Kidney tubule cell (primary cell): ENCODE data around the gene HERC5.
"Not testable (repeated sequence)": the region's sequence is repeated elsewhere in the genome, so short reads cannot be mapped to it uniquely, and the experiment has no call there.

Experiments
- DNase-seq: peaks from one replicate; pipeline ENCODE4 v3.0.0-alpha.2; 2018; ENCODE audit warnings: low spot score

The HERC5 gene

DNA sequence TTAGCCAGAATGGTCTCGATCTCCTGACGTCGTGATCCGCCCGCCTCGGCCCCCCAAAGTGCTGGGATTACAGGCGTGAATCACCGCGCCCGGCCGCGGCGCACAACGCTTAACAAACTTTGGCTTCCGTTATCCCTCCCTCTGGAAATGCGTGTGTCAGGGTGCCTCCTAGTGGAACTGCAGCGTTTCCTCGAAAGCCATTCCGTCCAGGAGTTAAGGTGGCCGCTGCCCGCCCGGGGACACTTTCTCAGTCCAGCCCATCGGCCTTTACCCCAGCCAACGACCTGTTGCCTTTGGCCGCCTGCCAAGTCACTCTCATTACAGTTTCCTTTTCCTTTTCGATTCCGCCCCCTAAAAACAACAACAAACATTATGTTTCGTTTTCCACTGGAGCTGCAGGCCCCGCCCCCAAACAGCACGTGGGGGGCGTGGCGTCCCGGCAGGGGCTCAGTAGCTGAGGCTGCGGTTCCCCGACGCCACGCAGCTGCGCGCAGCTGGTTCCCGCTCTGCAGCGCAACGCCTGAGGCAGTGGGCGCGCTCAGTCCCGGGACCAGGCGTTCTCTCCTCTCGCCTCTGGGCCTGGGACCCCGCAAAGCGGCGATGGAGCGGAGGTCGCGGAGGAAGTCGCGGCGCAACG lies at the start of gene HERC5:
Gene HERC5 (plus strand): TSS at position 450 of the 637 bp plus-strand sequence. CDS start 151 bp downstream, at position 601.
- DNase-seq = peak; percentile 94

DNA sequence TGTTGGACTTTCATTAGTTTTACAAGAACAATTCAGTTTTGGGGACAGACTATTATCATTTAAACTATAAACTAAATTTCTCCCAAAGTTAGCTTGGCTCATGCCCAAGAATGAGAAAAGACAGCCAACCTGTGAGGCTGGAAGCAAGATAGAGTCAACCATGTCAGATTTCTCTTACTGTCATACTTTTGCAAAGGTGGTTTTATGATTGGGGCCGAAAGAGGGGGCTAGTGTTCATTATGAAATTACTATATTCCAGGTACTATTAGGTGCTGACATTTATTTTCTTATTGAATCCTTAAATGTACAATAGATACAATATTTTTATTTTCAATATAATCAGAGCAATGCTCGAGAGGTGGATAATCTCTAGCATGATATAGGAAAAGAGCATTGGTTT lies 47.7 kb upstream of the HERC5 start:
- no peak for DNase-seq

DNA sequence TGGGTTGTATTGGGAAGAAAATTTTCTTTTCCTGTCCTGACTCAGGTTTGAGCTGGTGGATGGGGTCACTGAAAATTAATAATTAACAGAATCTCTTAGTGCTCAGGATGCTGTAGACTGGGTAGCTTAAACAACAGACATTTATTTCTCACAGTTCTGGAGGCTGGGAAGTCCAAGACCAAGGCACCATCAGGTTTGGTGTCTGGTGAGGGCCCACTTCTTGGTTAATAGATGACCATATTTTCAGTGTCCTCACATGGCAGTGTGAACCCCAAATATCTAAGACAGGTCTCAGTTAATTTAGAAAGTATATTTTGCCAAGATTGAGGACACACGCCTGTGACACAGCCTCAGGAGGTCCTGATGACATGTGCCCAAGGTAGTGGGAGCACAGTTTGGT lies 47.1 kb upstream of the HERC5 start:
- DNase-seq = peak; percentile 8

DNA sequence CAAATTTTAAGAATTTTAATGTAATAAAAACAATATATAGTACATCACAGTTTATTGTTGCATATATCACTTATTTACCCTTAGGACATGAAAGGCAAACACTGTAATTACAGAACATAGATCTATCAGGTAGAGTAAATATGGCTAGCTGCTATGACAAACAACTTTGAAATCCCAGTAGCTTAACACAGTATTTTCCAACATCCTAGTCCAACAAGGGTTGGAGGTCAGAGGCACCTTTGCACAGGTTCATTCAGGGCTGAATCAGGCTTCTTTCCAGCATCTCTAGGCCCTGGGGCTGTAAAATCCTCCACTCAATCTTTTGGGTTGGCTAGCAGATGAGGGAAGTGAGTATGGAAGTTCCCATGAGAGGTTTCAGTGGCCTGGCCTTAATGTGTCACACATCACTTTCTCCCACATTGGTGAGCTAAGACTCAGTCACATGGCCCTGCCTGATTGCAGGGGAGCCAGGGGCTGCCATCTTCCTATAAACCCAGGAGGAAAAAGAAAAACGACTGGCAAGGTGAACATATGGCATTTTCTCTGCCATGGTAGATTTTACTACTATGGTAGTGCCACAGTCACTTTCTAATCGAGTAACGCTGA lies 45.3 kb upstream of the HERC5 start:
- DNase-seq = no peak

DNA sequence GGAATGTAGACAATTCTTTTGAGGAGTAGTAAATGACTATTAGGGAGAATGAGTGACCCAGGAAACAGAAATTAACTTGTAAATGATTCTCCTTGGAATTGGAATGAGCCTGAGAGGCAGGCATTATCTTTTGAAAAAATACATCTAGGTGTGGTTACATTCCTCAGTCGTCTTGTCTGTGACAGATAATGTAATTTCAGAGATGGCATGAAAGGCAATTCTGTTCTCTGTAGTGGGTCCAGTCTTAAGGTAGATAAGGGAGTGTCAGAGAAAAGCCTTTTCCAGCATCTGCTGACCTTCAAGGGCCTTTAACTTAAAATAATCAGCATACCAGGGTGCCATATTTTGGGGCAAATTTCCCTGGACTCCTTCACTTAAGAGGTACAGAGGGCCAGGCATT lies 43.1 kb upstream of the HERC5 start:
- DNase-seq = no peak

DNA sequence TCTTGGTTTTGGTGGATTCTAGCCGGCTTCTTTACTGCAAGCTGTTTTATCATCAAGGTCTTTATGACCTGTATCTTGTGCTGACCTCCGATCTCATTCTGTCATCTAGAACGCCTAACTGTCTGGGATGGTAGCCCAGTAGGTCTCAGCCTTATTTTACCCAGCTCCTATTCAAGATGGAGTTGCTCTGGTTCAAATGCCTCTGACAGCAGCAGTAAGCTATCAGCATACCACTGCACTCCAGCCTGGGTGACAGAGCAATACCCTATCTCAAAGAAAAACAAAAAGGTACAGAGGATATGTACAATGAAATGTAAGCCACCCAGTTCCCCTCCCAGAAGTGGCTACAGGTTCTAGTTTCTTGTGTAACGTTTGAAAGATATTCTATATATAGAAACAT lies 42.2 kb upstream of the HERC5 start:
- no peak for DNase-seq

DNA sequence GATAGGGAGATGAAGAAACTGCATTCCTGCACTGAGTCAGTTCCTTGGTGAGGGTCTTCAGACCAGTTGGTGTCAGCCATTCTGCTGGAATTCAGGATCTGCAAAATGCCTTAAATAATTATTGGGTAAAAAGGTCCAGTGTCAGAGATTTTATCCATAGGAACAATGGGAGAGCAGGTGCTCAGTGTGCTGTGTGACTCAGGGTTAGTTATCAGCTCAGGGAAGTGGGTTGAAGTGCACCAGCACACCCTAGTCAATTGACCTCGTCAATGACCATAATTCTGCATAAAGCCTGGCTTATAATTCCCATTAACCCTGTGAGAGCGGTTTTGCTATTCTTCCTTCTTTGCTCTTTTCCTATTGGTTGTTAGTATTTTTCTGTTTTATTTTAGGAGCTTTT lies 40.9 kb upstream of the HERC5 start:
- no peak for DNase-seq

DNA sequence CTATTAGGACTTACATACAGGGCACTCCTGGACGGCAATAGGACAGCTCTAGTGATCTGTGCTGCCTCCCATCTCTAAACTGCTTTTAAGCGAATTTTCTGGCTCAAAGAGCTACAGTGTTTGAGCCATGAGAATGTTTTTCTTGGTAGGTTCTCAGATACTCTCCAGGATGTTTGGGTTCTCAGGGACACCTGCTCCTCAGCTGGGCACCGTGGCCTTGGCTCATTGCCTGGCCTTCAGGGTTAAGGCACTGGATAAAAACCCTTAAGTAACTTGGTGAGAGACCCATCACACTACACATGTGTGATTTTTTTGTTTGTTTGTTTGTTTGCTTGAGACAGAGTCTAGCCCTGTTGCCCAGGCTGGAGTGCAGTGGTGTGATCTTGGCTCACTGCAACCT lies 38.5 kb upstream of the HERC5 start:
- DNase-seq = no peak

DNA sequence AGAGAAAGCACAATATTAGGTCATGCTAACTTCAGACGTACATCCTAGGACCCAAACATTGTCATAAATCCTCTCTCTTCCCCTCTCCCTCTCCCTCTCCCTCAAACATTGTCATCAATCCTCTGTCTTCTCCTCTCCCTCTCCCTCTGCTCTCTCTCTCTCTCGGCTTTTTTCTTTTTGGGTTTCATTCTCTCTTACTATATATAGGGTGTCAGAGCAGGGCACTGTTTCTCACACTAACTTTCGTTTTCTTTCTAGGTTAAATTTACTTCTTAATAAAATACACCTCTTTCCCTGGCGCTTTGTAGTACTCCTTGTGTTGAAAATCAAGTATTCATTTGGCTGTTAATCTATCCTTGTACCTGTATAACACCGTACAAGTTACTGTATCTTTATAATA lies 37.0 kb upstream of the HERC5 start:
- DNase-seq = no peak

DNA sequence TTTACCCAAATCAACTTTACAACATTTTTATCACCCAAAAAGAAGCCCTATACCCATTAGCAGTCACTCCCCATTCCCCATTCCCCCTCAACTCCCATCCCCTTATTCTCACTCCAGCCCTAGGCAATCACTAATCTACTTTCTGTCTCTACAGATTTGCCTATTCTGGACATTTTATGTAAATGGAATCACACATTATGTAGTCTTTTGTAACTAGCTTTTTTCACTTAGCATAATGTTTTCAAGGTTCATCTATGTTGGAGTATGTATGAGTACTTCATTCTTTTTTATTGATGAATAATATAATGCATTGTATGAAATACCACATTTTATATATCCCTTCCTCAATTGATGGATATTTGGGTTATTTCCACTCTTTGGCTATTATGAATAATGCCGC lies 36.1 kb upstream of the HERC5 start:
- no peak for DNase-seq

DNA sequence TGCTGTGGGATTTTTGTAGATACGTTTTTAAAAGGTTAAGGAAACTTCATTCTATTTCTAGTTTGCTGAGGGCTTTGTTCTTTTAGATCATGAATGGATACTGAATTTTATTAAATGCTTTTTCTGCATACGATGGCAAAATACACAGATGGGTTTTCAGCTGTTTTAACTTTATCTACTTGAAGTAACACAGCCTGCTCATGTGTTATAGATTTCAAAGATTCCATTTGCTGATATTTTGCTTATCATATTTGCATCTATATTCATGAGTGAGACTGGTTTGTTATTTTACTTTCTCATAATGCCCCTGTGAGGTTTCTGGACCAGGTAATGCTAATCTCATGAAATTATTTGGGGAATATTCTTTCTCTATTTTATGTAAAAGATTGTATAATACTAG lies 34.5 kb upstream of the HERC5 start:
- no peak for DNase-seq

DNA sequence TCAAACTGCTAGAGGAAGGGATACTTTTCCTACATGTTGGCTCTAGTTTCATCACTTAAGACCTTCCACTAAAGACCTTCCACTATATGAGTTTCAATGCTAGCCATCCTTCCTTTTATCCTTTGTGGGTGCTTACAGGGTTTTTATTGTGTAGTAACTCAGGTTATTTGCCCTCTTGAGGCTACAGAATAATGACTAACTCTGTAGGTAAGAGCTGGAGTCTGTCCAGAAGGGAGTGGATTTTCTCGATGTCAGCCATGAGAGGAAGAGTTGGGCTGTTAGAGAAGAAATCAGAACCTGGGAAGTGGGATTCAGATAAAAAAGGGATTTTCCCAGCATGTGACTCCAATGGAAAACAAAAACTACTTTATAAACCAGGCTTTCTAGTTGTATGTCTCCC lies 27.5 kb upstream of the HERC5 start:
- DNase-seq = no peak

DNA sequence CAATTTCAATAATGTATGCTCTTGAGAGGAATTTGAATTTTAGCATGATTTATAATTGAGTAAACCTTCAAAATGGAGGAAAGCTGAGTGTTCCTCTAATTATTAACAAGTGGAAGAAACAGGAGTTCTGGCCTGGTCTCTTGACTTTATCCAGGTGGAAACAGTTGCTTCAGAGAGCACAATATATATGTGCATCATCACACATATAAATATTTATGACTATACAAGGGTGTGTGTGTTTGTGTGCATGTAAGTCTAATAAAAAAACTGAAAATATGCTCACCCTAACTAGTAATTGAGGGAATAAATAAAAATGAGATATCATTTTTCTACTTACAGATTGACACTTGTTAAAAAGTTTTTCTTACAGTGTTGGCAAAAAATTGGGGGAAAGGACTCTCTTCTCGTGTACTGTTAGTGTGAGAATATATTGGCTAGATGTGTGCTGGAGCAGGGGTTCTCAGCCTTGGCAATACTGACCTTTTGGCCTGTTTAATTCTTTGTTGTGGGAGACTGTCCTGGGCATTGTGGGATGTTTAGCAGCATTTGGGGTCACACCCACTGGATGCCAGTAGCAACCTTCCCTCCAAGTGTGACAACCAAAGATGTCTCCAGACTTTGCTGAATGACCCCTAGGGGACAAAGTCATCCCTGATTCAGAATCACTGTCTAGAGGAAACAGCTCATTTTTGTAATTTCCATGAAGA lies 20.8 kb upstream of the HERC5 start:
- DNase-seq = no peak

DNA sequence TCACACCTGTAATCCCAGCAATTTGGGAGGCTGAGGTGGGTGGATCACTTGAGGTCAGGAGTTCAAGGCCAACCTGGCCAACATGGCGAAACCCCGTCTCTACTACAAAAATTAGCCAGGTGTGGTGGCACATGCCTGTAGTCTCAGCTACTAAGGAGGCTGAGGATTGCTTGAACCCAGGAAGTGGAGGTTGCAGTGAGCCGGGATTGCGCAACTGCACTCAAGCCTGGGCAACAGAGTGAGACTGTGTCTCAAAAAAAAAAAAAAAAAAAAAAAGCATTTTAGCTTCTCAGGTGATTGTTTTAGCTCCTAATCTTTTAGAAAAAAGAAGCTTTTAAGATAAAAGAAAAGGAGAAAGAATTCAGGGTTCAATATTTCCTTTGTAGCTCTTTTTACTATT lies 19.0 kb upstream of the HERC5 start:
- DNase-seq = not testable (repeated sequence)

DNA sequence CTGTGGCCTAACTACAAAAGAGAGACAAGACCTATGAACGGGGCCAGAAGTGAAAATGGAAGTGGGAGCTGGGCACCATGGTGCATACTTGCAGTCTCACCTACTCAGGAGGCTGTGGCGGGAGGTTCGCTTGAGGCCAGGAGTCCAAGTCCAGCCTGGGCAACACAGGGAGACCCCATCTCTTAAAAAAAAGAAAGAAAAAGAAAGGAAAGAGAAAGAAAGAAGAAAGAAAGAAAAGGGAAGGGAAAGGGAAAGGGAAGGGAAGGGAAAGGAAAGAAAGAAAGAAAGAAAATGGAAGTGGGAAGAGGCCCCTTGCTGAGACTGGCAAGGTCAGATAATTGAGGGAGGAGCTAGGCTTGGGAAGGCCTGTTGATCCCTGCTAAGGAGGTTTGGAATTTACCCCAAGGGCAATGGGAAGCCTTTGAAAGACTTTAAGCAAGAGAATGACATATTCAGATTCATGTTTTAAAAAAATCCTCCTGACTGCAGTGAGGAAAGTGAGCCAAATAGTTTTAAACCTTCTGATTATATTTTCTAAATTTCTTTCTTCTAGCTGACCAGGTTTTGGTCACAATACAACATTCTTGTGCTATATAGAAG lies 17.7 kb upstream of the HERC5 start:
- no peak for DNase-seq

DNA sequence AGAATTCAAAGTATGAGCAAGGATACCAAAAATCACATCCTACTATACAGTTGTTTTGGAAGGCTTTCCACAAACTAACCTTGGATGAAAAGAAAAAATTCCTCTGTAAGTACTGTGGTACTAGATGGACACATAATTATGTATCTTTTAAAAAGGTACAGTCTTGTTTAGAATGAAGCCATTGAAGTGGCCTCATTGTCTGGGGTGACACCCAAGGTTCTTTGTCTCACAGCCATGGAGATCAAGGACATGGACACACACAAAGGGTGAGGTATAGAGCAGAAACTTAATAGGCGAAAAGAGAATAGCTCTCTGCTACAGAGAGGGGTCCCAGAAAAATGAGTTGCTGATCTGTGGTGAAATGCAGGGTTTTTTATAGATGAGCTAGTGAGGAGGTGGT lies 16.8 kb upstream of the HERC5 start:
- DNase-seq = no peak

DNA sequence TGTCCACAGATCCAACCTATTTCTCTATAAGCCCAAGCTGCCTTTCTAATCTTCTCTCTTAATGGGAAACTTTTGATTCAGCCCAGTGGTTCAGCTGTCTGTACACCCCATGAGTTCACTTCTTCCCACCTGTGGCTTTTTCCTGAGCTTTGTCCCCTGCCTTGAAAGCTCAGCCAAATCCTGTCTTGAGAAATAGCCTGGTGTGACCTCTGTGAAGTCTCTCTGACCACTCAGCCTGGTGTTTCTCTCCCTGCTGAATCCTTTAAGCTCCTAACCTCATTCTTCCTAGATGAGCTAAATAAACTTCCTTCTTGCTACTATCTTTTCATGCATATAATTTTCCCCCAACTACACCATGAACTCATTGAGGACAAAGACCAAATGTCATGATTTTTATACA lies 15.2 kb upstream of the HERC5 start:
- DNase-seq = peak; percentile 59

DNA sequence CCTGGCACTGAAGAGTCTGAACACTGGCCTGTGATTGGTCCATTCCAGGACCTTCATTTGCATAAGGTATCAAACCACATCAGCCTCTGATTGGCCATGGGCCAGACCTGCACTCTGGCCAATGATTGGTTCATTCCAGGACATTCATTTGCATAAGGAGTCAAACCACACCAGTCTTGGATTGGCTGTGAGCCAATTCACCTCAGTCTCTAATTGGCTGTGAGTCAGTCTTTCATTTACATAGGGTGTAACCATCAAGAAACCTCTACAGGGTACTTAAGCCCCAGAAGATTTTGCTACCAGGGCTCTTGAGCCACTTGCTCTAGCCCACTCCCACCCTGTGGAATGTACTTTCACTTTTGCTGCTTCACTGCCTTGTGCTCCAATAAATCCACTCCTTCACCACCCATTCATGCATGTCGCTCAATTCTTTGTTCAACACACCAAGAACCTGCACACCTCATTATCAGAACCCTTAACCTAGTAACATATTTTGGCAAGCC lies 14.2 kb upstream of the HERC5 start:
- DNase-seq = peak; percentile 86

DNA sequence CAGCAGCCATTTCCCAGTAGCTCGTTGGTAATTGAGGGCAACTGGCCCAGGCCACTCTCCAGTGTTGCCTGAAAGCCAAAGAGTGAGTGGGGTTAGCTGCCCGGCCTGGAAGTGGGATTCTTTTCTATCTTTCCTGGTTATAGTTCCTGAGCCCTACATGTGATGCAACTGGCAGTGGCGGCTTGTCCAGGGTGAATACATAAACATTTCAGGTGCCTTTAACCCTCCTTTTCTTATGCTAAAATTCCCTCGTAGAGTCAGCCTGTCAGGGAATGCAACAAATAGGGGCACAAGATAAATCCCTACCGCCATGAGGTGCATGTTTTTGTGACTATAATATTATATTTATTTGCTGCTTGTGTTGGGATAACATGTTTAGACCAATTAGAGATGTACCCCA lies 13.4 kb upstream of the HERC5 start:
- DNase-seq = no peak

DNA sequence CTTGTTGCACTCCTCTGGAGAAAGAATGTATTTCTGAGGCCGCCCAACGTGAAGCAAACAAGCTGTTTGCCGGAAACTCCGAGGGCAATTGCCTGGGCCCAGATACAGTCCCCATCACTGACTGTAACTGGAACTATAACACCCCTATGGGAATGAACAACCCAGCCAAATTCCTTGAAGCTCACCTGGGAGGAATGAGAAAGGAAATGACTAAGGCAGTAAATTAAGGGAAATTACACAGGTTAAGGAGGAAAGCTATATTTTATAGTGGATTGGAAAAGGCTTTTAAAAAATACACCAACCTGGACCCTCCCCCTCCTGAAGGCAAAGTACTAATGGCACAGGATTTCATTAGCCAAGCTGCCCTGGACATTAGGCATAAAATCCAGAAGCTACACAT lies 11.7 kb upstream of the HERC5 start:
- peak; percentile 19 for DNase-seq

DNA sequence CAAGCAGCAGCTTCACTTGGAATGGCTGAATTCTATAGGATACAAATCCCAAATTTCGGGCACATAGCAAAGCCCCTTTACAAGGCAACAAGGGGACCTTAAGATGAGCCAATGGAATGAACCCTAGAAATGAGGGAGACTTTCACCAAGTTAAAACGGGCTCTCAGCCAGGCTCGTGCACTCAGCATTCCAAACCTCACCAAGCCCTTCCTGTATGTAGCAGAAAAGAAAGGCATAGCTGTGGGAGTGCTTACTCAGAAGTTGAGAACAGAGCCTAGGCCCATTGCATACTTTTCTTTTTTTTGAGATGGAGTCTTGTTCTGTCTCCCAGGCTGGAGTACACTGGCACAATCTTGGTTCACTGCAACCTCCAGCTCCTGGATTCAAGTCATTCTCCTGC lies 10.8 kb upstream of the HERC5 start:
- DNase-seq = peak; percentile 16

DNA sequence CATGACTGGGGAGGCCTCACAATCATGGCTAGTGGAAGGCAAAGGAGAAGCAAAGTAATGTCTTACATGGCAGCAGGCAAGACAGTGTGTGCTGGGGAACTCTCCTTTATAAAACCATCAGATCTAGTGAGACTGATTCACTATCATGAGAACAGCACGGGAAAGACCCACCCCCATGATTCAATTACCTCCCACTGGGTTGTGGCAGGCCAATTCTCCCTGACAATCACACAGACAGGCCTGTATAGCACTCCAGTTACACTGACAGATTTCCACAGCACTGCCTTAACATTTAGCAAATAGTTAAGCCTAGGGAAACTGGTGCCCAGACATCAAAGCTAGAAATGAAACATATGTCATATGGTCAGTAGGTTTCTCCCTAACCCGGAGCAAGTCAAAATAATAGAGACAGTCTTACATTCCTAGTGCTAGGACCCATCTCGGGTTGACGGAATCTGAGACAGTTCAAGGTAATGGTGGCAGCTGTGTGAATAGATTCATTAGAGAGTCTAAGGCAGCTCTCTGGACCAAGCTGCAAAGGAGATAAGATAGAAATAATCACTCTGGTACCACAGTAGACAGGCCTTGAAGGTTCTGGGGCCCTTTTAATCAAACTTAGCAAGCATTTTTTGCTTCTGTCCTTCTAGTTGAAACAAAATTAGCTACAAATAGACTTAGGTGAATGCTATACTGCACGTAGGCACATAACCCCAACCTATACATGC lies 9.4 kb upstream of the HERC5 start:
- peak; percentile 74 for DNase-seq
